ENCODE results near the gene TTC21A.

- no peak for TF ChIP-seq ESRRG (CRISPR knock-in tag; IDR thresholded peaks at IDR 0.05)
- TF ChIP-seq CREB5 (CRISPR knock-in tag; IDR thresholded peaks at IDR 0.05; ENCODE audit: low read depth): no peak
- no peak for TF ChIP-seq RARB (CRISPR knock-in tag; IDR thresholded peaks at IDR 0.05)
- TF ChIP-seq ISL1 (CRISPR knock-in tag; IDR thresholded peaks at IDR 0.05): no peak
- TF ChIP-seq TSHZ2 (CRISPR knock-in tag; IDR thresholded peaks at IDR 0.05): no peak
- no peak for TF ChIP-seq PATZ1 (CRISPR knock-in tag; IDR thresholded peaks at IDR 0.05; ENCODE audit: borderline replicate concordance)
- TF ChIP-seq ZNF70 (CRISPR knock-in tag; IDR thresholded peaks at IDR 0.05): no peak
These were observed 27.8 kb downstream of the TTC21A start for GRCh38 chr3:39135170-39135805.

All from SK-N-SH treated with all-trans-retinoic acid at 6 μM for 48 hours (cell line).